Endometrial microvascular endothelial cells (primary cell): ENCODE data around the gene AKT1. TPM values are rescaled to one million over a fixed set of nuclear protein-coding genes. Genes with fewer than 3 reads are reported as not detected.

Experiments used
- in situ Hi-C: cut with HindIII; loops from 2 replicates; pipeline ENCODE4 v1.10.0; 2017; ENCODE audit warnings: low sequenced_read_pairs, low pct_unique_long_range_greater_than_20kb; ENCODE audit errors: inconsistent ontology term
- total RNA-seq: library from RNA; depleted of rRNA; stranded (reverse); fragments of >200 nt; gene quantifications from one replicate; pipeline ENCODE4 v1.2.3, GENCODE V29; 2015; ENCODE audit errors: inconsistent ontology term

Gene AKT1
- total RNA-seq, 1 donor from 2014 or later, result 181 TPM

DNA sequence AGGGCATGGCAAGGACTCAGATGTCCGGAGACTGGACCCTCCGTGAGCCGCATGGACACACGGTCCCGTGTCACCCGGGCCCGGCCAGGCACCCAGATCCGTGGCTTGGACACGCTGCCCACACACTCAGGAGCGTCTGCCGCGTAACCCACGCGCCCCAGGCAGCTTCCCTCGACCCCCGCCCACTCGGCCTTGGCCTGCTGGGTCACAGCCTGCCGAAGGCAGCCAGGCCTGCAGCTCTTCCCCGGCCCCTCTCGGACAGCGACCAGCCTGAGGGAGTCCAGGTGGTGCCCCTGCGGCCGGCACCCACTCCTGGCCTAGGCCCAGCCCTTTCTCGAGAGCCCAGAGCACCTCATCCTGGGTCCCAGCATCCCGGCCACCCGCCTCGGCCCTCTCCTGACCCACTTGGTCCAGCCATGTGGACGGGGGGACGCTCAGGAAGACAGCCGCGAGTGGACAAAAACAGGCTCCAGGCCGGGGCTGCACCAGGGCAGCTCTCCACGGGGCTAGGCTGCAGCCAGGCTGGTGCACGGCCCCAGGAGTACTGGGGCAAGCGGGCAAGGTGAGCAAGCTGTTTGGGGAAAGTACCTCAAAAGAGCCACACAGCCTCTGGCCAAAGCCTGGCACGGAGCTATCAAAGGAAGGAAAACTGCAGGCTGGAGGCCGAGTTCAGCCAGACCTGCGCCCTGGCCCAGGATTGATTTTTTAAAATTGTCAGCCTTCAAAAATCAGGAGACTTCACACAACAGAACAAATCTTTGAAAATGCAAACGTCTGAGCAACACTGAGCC, 6.5 kb downstream of the AKT1 start:
- in situ Hi-C loops, result no loop called here

DNA sequence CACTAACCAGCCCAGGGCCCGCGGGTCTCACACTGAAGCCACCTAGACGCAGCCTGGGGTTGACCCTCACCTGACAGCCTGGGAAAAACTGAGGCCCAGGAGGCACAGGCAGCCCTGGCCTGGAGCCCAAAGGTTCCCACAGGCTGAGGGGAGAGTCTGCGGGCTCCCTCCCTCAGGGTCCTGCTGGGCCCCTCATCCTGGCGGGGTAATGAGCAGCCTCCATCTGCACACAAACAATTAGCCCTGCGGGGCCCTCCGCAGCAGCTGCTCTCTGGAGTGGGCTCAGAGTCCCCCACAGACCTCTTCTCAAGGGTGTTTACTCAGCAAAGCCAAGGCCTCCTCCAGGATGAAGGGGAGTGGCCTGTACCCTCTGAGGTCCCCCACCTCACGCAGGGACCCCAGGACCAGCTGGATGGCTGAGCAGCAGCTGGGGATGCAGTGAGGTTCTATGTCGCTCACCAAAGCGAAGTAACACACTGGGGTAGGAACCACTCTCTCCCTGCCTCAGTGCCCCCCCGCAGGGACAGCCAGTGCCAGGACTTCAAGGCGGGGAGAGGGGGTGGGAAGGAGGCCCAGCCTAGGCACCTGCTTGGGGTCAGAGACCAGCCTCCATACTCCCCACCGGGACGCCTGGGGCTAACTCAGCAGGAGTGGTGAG, 7.3 kb downstream of the AKT1 start:
- in situ Hi-C loops, result no loop called here

DNA sequence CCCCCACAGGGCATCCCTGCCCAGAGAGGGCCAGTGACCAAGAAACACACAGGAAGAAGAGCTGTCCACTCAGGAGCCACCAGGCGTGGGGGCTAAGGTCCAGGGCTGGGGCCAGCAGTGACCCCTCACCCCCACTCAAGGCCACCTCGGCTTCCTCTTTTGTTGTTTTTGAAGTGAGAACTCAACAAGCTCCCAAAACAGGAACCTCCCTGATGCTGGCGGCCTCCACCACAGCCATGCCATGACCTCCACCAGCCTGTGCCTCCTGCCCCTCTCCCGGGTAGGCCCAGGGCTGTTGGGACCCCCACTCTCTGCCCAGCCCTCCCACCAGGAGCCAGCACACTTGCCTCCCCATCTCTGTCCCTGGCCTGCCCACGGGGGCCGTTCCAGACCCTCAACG, 7.8 kb downstream of the AKT1 start:
- in situ Hi-C loops, result no loop called here

DNA sequence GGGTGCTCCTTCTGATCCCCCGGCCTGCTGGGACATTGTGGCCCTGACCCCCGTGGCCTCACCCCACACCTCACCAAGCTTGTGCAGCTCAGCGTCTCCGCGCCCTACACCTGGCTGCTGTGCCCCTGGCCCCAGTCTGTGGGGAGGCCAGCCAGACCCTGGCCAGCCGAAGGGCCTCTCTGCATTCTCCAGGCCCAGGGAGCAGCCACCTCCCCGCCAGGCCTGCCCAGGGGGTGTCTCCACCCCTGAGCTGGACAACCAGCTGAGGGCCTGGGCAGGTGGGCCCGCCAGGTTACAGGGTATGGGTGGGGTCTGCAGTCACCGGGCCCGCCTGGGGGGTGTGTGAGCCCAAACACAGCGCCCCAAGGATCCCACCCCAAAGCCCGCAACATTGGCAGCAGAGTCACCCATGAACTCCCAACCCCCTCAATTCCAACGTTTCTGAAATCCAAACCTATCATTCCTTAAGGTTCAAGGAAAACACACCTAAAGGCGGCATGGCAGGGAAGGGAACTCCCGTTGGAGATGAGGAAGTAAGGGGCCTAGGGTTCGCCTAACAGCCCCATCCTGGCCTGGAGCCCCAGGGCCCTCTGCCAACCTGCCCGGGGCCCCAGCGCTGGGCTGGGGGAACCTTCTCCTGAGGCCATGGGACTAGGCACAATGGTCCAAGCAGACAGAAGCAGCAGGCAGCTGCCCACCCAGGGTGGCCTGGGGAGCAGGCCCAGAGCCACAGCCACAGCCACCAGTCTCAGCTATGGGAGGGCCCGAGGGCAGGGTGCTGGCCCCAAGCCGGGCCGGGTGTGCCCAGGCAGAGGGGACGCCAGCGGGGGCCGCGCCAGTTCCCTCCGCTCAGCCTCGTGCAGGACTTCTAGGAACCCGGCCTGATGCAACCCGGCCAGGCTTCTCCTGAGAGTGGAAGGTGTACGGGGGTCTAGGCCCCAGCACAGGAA, 8.5 kb downstream of the AKT1 start:
- in situ Hi-C loops, result no loop called here

DNA sequence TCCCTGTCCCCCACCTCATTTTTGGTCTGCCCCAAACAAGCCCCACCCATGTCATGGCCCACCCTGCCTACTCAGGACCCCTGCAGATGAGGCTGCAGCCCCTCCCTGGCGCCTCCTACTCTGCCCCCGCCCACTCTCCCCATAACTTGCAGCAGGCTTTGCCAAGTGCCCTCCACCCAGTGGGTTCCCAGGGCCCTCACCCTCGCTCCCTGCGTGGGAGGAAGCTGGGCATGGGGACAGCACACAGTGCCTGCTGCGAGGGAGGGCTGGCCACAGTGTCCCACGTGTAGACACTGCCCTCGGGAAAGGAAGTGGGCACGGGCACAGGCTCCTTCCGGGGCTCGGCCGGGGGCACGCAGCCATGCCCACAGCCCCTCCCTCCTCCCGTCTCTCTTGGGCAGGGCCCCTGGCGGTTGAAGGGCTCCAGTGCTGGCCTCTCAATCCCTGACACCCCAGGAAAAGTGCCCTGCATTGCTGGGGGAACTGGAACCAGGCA, 9.4 kb downstream of the AKT1 start:
- in situ Hi-C loops, result no loop called here

DNA sequence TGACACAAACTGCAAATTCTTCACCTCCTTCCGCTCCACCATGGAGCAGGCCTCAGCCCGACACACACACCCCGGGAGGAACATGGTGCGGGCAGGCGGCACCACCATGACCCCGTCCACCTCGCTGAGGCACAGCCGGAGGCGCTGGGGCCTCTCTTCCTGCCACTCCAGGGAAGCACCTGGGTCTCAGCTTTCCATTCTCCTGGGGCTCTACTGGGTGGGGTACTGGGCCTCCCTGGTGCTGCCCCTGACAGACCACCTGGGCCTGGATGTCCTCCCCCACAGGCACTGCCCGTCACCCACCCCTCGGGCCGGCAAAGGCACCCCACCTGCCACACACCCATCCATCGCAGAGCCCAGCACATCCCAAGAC, 9.9 kb downstream of the AKT1 start:
- in situ Hi-C loops, result no loop called here

DNA sequence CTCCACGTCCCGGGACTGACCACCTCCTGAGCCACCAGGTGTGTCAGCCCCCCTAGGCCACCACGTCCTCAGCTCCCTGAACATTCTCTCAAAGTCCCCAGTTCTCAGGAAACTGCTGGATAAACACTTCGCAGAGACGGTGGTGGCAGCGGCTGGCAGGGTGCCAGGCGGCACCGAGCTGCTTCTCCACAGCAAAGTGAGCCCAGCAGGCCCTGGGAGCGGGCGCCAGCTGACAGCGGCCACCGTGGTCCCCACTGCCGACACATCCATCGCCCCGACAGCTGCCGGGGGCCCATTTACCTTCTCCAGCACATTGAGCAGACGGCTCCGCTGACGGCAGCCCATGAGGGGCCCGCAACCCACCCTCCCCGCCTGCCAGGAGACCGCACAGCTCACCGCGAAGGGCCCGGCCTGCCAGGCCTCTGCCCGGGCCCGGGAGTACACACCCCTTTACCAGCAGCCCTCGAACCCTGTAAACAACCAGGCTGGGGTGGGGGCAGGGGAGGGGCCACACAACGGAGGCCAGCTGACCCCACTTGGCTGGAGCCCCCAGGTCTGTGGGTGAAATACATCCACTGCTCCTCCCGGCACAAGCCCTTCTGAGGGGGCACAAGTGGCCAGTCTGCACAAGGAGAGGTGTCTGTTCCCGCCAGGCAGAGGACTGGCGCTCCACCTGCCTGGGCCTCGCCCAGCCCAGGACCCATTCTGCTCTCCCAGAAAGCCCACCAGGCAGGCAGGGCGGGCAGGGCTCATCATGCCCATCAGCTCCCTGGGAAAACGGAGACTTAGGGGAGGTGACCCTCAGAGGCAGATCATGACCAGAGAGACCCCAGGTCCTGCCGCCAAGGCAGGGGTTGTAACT, 10.5 kb downstream of the AKT1 start:
- in situ Hi-C loops, result no loop called here

DNA sequence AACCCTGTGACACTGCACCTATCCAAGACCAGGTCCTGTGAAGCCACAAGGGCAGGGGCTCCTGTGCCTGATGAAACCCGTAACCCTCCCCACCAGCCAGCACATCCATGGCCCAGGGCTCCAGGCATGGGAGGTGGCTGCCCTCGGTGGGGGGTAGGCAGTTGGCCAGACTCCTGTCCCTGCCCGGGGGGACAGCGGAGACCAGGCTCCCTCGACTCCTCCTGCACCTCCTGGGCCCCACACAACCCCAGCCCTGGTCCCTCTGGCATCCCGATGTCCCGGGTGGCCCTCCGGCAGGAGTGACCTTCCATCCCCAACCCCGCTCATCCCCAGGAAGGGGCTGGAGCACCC, 11.4 kb downstream of the AKT1 start:
- in situ Hi-C loops, result no loop called here

DNA sequence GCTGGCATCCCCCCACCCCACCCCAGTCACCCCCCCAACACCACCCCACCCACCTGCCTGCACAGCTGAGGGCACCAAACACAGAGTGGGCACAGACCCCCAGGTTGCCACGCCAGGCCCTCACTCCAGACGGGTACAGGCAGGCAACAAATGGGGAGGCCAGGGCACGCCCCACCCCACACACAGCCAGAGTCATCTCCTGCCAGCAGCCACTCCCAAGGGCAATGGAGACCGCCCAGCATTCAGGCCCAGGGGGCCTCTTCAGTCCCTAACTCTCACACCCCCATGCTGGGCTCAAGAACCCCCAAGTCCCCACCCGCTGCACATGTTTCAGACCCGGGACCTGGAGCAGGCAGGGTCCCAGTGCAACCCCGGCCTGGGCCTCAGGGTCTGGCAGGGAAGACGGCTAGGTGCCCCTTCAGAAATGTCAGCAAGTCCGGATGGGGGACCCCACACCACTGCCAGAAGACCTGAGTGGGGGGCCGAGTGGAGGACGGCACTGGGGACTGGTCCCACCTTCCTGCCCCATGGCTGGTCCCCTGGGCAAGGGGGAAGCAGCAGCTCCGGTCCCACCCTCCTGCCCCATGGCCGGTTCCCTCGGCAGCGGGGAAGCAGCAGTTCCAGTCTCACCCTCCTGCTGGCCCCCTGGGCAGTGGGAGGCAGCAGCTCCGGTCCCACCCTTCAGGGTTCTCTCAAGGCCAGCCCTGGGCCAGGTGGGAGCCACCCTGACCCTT, 11.9 kb downstream of the AKT1 start:
- in situ Hi-C loops, result no loop called here

DNA sequence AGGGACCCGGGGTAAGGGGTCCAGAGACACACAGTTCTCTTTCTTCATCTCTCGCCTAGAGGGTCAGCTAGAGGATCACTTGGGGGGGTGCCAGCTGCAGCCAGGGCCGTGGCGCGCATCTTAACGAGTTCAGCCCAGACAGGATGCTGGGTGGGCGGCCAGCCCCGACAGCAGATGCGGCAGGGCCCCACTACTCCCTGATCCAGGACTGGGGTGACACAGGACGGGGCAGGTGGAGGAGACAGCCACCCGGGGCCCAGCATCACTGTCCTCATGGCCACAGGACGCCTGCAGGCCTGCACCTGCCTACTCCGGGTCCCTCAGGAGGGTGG, 12.8 kb downstream of the AKT1 start:
- in situ Hi-C loops, result no loop called here

DNA sequence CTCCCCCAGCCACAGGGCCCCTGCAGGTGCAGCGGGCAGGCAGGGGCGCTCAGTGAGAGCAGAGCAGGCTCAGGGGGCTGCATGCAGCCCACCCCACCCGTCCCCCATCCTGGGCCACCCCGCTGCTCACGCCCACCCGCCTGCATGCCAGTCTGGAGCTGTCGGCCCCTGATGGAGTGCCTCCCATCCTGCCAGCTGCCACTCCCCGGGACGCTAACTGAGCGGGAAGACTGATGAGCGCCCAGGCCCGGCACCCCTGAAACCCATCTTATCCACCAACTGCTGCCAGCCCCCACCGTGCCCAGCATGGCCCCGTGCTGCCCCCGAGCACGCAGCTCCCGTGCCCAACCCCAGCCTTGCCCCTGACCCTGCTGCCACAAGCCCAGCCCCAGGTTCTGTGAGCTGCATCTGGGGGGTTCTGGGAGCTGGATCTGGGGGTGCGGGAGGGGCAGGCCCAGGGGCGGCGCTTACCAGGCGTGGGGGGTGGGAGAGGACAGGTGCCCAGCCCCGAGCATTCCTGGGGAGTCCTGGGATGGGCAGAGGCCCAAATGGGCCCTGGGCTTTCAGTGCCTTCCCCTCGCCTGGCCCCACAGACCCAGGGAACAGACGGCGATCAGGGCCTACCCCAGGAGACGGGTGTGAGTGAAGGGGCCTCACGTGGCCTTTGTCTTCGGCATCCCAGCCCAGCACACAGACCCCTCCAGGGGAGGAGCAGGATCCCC, 13.3 kb downstream of the AKT1 start:
- in situ Hi-C loops, result no loop called here

DNA sequence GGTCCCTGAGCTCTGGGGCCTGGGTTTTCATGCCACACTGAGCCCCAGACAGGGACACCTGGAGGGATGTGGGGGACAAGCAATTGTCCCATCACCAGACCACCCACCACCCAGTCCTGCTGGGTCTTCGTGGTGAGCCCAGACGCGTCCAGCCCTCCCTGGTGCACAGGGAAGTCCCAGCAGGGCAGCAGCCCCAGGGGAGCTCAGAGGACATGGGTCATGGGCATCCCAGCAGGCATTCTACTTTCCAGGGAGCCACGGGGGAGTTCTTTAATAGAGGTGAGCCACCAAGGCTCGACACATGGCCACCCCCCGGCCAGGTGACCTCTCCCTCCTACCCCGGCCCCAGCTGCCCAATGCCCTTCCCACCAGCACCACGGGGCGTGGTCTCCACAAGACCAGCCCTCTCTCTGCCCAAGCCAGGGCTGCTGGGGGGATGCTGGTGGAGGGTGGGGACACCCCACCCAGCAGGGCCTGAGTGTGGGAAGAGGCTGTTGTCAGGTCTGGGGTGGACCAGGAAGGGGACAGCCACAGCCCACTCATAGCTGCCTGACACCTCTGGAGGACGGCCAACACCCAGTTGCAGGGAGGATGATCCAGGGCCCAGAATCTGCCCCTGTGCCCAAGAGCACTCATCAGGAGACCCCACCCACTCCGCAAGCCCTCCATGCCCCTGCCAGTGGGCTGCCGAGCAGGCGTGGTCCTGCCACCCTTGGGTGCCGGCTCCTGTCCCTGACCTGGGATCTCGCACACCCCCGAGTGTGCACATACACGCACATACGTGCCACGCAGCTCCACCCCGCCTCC, 14.1 kb downstream of the AKT1 start:
- in situ Hi-C loops, result no loop called here

DNA sequence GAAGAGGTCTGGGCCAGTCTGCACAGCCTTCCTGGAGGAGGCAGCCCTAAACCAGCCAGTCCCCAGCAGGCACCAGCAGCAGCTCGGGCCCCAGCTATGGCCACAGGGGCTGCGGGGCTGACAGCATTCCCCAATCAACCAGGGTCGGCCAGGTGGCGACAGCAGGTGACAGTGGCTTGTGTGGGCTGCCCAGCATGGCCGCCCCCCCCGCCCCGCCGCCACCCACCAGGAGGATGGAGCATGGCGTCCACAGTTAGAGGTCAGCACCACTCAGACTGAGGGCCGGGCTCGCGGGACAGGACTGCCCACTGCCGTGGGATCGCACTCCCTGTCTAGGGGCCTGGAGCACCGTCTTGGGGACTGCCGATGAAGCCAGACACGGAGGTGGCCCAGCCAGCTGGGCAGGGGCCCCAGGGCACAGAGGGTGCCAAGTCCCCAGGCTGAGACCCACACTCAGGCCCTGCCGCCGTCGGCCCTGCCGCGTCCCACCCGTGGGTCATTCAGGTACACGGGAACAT, 15.0 kb downstream of the AKT1 start:
- in situ Hi-C loops, result no loop called here

DNA sequence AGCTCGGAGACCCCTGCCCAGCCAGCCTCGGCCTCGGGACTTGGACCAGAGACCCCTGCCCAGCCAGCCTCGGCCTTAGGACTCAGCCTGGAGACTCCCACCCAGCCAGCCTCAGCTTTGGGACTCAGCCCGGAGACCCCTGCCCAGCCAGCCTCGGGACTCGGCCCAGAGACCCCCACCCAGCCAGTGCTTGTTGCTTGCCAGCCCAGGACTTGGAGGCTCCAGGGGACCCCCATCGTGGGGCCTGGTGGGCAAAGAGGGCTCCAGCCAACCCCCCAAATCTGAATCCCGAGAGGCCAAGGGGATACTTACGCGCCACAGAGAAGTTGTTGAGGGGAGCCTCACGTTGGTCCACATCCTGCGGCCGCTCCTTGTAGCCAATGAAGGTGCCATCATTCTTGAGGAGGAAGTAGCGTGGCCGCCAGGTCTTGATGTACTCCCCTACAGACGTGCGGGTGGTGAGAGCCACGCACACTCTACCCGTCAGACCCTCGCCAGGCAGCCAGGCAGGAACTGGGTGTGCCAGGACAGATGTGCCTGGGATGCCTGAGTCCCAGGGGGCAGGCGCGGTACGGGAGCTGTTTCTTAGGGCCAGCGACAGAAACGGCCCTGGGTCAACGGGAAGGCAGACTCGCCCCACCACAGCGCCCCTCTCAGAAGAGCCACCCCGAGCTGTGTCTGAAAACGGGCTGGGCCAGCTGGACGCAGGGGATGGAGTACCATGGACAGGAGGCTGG, 15.6 kb downstream of the AKT1 start:
- in situ Hi-C loops, result no loop called here

DNA sequence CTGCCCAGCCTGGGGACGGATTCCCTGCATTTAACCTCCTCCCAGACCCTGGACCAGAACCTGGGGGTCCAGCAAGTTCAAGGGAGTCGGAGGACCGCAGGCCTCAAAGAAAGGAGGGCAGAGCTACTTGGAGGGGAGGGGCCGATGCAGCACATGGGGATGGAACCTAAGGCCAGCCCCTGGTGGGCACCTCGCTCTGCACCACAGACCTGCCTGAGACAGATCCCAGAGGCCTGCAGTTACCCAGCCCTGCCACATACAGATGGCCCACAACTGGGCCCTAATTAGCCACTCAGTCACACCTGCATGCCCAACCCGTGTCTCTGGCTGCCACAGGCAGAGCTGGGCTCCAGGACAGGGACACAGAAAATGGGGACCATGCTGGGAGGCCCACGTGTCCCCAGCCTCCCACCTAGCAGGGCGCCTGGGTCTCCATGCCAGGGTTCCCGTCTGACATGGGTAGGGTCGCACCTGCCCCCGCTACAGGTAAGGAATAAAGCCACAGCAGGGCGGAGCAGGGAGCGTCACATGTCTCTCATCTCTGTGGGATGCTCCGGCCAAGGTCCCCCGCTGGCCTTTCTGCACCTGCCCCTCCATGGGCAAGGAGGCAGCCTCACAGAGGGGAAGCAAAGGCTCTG, 16.7 kb downstream of the AKT1 start:
- in situ Hi-C loops, result no loop called here
